ENCODE data around the gene ZNF536.

- TF ChIP-seq CTCF (IDR thresholded peaks at IDR 0.05; ENCODE audit: low read depth, low read length) (no peak), EZH2phosphoT487 (IDR thresholded peaks at IDR 0.05; ENCODE audit: low read depth) (no peak)
Observed at GRCh38 chr19:30386551-30387143, 14.5 kb downstream of the ZNF536 start.

All from OCI-LY3 (cell line).